Rectal smooth muscle tissue (tissue), 1 donor: Measurements from ENCODE around the gene C1QTNF6.

Experiments used
- H3K27ac ChIP-seq: one replicate; pipeline ENCODE4 v1.7.0; 2013; ENCODE audit warnings: low read depth, low read length, inconsistent platforms
- H3K27me3 ChIP-seq: one replicate; pipeline ENCODE4 v1.7.0; 2013; ENCODE audit warnings: low read length; ENCODE audit not compliant: control insufficient read depth, insufficient read depth
- H3K36me3 ChIP-seq: one replicate; pipeline ENCODE4 v1.7.0; 2013; ENCODE audit warnings: low read length; ENCODE audit not compliant: control insufficient read depth, insufficient read depth
- H3K4me1 ChIP-seq: one replicate; pipeline ENCODE4 v1.7.0; 2013; ENCODE audit warnings: low read length; ENCODE audit not compliant: control insufficient read depth, insufficient read depth
- H3K4me3 ChIP-seq: one replicate; pipeline ENCODE4 v1.7.0; 2013; ENCODE audit warnings: low read length
- H3K9ac ChIP-seq: one replicate; pipeline ENCODE4 v1.7.0; 2013; ENCODE audit warnings: low read length

The C1QTNF6 gene

GRCh38 chr22:37218771-37219411, 30.8 kb upstream of the C1QTNF6 start:
- no peaks in the 10 kb centered on the region for H3K27me3 ChIP-seq
- H3K36me3 ChIP-seq: no peaks in the 10 kb centered on the region
- H3K4me3 ChIP-seq: no peak overlapping the region
- H3K4me1 ChIP-seq: no peaks in the 10 kb centered on the region
- H3K9ac ChIP-seq: no peak overlapping the region
- no peak overlapping the region for H3K27ac ChIP-seq

- no peaks in the 10 kb centered on the region for H3K4me1 ChIP-seq
- H3K36me3 ChIP-seq: no peaks in the 10 kb centered on the region
- H3K27me3 ChIP-seq: no peaks in the 10 kb centered on the region
- H3K27ac ChIP-seq: no peak overlapping the region
- H3K9ac ChIP-seq: no peak overlapping the region
- no peak overlapping the region for H3K4me3 ChIP-seq
These were observed 30.3 kb upstream of the C1QTNF6 start for GRCh38 chr22:37218399-37218770.

- H3K9ac ChIP-seq: no peak overlapping the region
- H3K27ac ChIP-seq: no peak overlapping the region
- no peaks in the 10 kb centered on the region for H3K4me1 ChIP-seq
- H3K36me3 ChIP-seq: no peaks in the 10 kb centered on the region
- H3K27me3 ChIP-seq: no peaks in the 10 kb centered on the region
- no peak overlapping the region for H3K4me3 ChIP-seq
These were observed 27.8 kb upstream of the C1QTNF6 start for GRCh38 chr22:37215890-37216289.

- Histone ChIP-seq H3K4me3 (no peak overlapping the region), H3K27ac (no peak overlapping the region), H3K4me1 (no peaks in the 10 kb centered on the region), H3K36me3 (no peaks in the 10 kb centered on the region), H3K9ac (no peak overlapping the region), H3K27me3 (no peaks in the 10 kb centered on the region)
These were observed 26.6 kb upstream of the C1QTNF6 start for GRCh38 chr22:37214731-37215030.

GRCh38 chr22:37213941-37214730, 26.1 kb upstream of the C1QTNF6 start:
- no peak overlapping the region for H3K27ac ChIP-seq
- H3K4me1 ChIP-seq: no peaks in the 10 kb centered on the region
- no peak overlapping the region for H3K9ac ChIP-seq
- H3K27me3 ChIP-seq: no peaks in the 10 kb centered on the region
- no peak overlapping the region for H3K4me3 ChIP-seq
- H3K36me3 ChIP-seq: no peaks in the 10 kb centered on the region

- no peak overlapping the region for H3K4me3 ChIP-seq
- no peak overlapping the region for H3K27ac ChIP-seq
- H3K36me3 ChIP-seq: no peaks in the 10 kb centered on the region
- H3K9ac ChIP-seq: no peak overlapping the region
- H3K27me3 ChIP-seq: no peaks in the 10 kb centered on the region
- H3K4me1 ChIP-seq: no peaks in the 10 kb centered on the region
These were observed 25.3 kb upstream of the C1QTNF6 start for GRCh38 chr22:37213218-37213855.

- Histone ChIP-seq H3K27ac (no peak within 1 kb of the TSS), H3K4me1 (no peaks in the 10 kb centered on the region), H3K36me3 (no peaks in the 10 kb centered on the region), H3K9ac (no peak within 1 kb of the TSS), H3K4me3 (no peak within 1 kb of the TSS), H3K27me3 (no peaks in the 10 kb centered on the region)
These were observed 24.3 kb upstream of the C1QTNF6 start, which contains the start of gene SSTR3 for GRCh38 chr22:37212174-37212906. Gene SSTR3, minus strand, starts transcription at chr22:37212477. Its CDS starts 4,674 bp downstream, at chr22:37207803.

- H3K9ac ChIP-seq: no peak overlapping the region
- H3K27ac ChIP-seq: no peak overlapping the region
- no peaks in the 10 kb centered on the region for H3K36me3 ChIP-seq
- H3K4me1 ChIP-seq: no peaks in the 10 kb centered on the region
- no peak overlapping the region for H3K4me3 ChIP-seq
- no peaks in the 10 kb centered on the region for H3K27me3 ChIP-seq
These were observed 23.8 kb upstream of the C1QTNF6 start for GRCh38 chr22:37211866-37212173.

GRCh38 chr22:37211075-37211865, 23.2 kb upstream of the C1QTNF6 start:
- Histone ChIP-seq H3K27me3 (no peaks in the 10 kb centered on the region), H3K9ac (no peak overlapping the region)

GRCh38 chr22:37210041-37210803, 22.2 kb upstream of the C1QTNF6 start:
- Histone ChIP-seq H3K36me3 (no peaks in the 10 kb centered on the region), H3K9ac (no peak overlapping the region), H3K4me1 (no peaks in the 10 kb centered on the region), H3K27me3 (no peaks in the 10 kb centered on the region), H3K4me3 (no peak overlapping the region), H3K27ac (no peak overlapping the region)

More at GRCh38 chr22:37211075-37211865, 23.2 kb upstream of the C1QTNF6 start:
- no peaks in the 10 kb centered on the region for H3K4me1 ChIP-seq
- H3K4me3 ChIP-seq: no peak overlapping the region
- no peak overlapping the region for H3K27ac ChIP-seq
- H3K36me3 ChIP-seq: no peaks in the 10 kb centered on the region

GRCh38 chr22:37209140-37209845, 21.2 kb upstream of the C1QTNF6 start:
- no peak overlapping the region for H3K27ac ChIP-seq
- H3K9ac ChIP-seq: no peak overlapping the region
- no peaks in the 10 kb centered on the region for H3K27me3 ChIP-seq
- no peak overlapping the region for H3K4me3 ChIP-seq
- H3K36me3 ChIP-seq: no peaks in the 10 kb centered on the region
- H3K4me1 ChIP-seq: no peaks in the 10 kb centered on the region
